ENCODE measurements around the gene PACSIN3.
A peak's percentile ranks its signal among the peaks of the same experiment; 100 is the strongest.
"Not testable (repeated sequence)": the region's sequence is repeated elsewhere in the genome, so short reads cannot be mapped to it uniquely, and the experiment has no call there.

PACSIN3 gene

GRCh38 chr11:47186076-47186699, at the start of gene PACSIN3:
Gene PACSIN3 (minus strand): TSS chr11:47186434. CDS start chr11:47182727, 3,707 bp downstream.
- DNase-seq, result no peak

DNA sequence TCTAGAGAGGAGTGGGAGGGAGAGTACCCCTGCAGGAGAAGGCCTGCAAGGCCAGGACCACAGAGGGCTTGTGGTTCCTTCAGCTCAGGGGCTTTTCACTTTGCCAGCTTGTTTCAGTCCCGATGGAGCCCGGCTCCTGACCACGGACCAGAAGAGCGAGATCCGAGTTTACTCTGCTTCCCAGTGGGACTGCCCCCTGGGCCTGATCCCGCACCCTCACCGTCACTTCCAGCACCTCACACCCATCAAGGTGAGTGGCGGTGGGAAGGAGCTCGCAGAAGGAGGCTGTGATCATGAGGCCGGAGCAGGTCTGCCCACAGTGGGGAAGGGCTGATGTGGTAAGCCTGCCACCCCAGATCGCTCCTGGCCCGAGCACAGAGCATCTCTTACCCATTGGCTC, 48.9 kb upstream of the PACSIN3 start:
- DNase-seq, result no peak

DNA sequence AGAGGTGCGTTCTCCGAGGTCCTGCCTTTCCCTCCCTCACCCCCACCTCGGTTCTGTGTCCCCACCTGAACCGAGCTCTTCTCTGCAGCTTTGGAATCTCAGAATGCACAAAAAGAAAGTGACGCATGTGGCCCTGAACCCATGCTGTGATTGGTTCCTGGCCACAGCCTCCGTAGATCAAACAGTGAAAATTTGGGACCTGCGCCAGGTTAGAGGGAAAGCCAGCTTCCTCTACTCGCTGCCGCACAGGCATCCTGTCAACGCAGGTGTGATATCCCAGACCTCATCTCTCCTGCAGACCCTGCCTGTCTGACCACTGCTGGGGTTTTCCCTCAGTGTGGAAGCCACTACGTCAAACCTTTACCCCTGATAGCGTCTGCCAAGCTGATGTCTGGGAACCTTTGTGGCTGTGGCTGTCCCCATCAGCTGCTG, 48.5 kb upstream of the PACSIN3 start:
- DNase-seq, result peak; percentile 51

- DNase-seq, result peak; percentile 23
Observed at GRCh38 chr11:47233989-47234668, 47.9 kb upstream of the PACSIN3 start.

DNA sequence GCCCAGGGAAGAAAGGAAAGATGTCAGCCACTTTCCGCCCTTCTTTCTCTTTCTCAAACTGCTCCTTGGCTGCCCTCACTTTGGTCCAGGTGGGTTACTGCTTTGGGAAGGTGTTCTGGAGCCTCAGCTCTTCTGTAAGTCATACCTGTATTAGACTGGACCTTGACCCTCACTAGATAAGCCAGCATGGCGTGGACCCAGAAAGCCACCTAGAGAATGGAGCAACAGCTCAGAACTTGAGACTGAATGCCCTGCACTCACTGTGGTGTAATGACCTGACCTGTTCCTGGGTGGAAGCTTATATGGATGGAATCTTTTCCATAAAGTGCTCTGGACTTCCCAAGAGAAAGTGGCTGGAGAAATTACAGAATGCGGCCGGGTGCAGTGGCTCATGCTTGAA, 46.8 kb upstream of the PACSIN3 start:
- no peak for DNase-seq

GRCh38 chr11:47229161-47229560, 42.9 kb upstream of the PACSIN3 start:
- DNase-seq, result no peak

DNA sequence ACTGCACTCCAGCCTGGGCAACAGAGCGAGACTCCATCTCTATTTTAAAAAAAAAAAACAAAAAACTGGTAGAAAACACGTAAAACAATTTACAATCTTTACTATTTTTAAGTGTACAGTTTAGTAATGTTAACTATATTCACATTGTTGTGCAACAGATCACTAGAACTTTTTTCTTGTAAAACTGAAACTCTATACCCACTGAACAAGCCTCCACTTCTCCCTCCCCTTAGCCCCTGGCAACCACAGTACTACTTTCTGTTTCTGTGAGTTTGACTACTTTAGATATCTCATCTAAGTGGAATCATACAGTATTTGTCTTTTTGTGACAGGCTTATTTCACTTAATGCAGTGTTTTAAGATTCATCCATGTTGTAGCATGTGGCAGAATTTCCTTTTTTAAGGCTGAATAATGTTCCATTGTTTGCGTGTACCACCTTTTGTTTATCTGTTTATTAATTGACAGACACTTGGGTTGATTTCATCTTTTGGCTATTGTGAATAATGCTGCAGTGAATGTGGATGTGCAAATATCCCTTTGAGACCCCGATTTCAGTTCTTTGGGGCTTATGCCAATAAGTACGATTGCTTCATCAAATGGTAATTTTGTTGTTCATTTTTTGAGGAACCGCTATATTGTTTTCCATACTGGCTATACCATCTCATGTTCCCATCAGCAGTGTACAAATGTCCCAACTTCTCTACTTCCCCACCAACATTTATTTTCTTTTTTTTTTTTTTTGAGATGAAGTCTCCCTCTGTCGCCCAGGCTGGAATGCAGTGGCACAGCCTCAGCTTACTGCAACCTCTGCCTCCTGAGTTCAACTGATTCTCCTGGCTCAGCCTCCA, 39.5 kb upstream of the PACSIN3 start:
- no peak for DNase-seq

DNA sequence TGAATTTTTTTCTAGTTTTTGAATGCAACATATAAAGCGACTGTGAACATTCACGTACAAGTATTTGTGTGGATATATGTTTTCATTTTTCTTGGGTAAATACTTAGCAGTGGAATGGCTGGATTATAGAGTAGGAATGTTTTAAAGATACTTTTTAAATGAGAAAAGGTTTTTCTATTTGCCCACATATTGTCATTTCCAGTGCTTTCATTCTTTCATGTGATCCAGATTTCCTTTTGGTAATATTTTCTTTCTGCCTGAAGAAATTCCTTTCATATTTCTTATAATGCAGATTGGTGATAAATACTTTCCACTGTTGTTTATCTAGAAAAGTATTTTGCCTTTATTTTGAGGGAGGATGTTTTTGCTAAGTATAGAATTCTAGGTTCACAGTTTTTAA, 36.5 kb upstream of the PACSIN3 start:
- DNase-seq, result no peak

- DNase-seq, result no peak
Observed at GRCh38 chr11:47220401-47220821, 34.2 kb upstream of the PACSIN3 start.

- DNase-seq, result peak; percentile 11
Observed at GRCh38 chr11:47216121-47216798, 30.0 kb upstream of the PACSIN3 start.

DNA sequence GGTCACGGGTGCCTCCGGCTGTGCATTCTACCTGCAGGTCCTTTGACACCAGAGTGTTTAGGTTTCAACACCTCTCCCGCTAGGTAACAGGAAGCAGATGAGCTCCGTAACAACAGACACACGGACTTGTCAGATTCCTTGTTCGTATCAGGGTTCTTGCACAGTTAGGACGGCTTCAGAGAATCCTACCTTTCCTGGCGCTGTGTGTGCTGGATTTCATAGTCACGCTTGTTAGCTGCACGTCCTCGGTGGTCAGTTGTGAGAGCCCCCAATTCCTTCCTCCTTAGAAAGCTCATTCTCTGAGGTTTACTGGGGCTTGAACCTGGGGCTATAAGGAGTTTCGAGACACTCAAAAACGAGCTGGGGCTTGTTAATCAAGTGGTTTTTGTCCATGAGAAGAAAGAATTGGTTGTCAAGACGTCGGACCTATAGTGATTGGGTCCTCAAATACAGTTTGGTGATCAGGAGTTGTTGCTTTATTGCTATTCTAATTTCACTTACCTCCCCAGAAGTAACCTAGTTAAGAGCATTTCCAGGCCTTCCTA, 29.2 kb upstream of the PACSIN3 start:
- no peak for DNase-seq

DNA sequence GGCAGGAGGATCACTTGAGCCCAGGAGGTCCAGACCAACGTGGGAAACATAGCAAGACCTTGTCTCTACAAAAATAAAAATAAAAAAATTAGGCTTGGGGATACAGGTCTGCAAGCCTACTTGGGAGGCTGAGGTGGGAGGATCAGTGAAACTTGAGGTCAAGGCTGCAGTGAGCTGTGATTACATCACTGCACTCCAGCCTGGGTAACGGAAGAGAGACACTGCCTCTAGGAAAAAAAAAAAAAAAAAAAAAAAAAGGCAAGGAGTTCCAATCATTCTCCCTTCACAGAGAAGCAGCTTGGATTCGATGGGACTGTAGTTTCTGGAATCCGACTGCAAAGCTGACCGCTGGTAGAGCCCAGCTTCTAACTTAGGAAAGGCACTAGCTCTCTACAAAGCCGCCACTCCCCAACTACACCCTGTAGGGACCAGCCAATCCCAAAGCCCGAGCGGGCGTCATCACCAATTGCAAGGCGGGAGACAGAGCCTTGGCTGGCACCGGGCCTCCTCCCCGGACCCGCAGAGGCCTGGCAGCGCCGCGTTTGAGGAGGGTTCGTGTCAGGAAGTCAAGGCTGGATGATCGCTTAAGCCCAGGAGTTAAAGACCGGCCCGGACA, 27.8 kb upstream of the PACSIN3 start:
- peak; percentile 89 for DNase-seq

- no peak for DNase-seq
Observed at GRCh38 chr11:47212938-47213337, 26.7 kb upstream of the PACSIN3 start.

- DNase-seq, result no peak
Observed at GRCh38 chr11:47208628-47209027, 22.4 kb upstream of the PACSIN3 start.

- DNase-seq, result not testable (repeated sequence)
Observed at GRCh38 chr11:47208008-47208552, 21.8 kb upstream of the PACSIN3 start.

- DNase-seq, result no peak
Observed at GRCh38 chr11:47207459-47207858, 21.2 kb upstream of the PACSIN3 start.

GRCh38 chr11:47206577-47206976, 20.3 kb upstream of the PACSIN3 start:
- not testable (repeated sequence) for DNase-seq

- DNase-seq, result no peak
Observed at GRCh38 chr11:47204637-47204989, 18.4 kb upstream of the PACSIN3 start.

GRCh38 chr11:47202576-47202975, 16.3 kb upstream of the PACSIN3 start:
- DNase-seq, result no peak

DNA sequence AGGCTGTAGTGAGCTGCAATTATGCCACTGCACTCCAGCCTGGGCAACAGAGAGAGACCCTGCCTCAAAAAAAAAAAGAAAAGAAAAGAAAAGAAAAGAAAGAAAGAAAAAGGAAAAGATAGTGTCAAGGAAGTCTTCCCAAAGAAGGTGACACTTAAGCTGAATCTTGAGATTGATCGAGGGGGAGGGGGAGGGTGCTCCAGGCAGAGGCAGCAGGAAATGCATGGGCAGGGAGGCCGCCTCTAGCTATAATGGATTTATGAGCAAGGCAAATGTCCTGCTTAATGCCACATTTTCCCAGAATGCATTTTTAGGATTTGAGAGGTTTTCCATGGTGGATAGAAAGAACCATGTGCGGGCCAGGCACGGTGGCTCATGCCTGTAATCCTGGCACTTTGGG, 14.8 kb upstream of the PACSIN3 start:
- DNase-seq, result no peak

DNA sequence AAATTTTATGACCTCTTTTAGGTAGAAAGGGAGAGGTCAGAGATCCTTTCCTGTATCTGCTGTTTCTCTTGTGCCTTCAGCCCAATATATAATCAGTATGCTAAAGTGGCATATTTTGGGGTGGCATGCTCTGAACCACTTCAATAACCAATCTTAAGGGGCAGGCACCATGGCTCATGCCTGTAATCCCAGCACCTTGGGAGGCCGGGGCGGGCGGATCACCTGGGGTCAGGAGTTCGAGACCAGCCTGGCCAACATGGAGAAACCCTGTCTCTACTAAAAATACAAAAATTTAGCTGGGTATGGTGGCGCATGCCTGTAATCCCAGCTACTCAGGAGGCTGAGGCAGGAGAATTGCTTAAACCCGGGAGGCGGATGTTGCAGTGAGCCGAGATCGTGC, 11.9 kb upstream of the PACSIN3 start:
- DNase-seq, result not testable (repeated sequence)

DNA sequence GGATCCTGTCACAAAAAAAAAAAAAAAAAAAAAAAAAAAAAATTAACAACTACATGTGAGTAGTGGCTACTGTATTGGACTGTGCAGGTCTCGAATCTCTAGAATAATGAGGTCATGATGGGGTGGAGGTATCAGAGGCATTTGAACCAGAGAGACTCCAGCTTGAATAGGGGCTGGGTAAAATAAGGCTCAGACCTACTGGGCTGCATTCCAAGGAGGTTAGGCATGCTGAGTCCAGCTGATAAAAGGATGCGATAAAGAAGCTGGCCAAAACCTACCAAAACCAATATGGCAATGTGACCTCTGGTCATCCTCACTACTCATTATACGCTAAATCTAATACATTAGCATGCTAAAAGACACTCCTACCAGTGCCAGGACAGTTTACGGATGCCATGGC, 5.9 kb upstream of the PACSIN3 start:
- DNase-seq, result no peak

Measured in DMS153 (cell line).